ENCODE results near the gene VWC2. TPM values are rescaled to one million over a fixed set of nuclear protein-coding genes. Genes with fewer than 3 reads are reported as not detected.

VWC2 gene
- total and polyA plus RNA-seq, 10 of the 15 experiments (the other 5 are each of a cell fraction or from before 2014, with no cell fraction given), result 0.01 to 0.06 (median 0.03) TPM; not detected in 7

- no peak for TF ChIP-seq CTCF (IDR thresholded peaks at IDR 0.05 in 2 of 3, conservative IDR thresholded peaks at IDR 0.05 in 1 of 3; ENCODE audit: control insufficient read depth in 2 of 3, extremely low read depth in 1 of 3, insufficient read depth in 1 of 3, low read depth in 3 of 3, low read length in 3 of 3)
- no peak for TF ChIP-seq ZNF207 (IDR thresholded peaks at IDR 0.05; ENCODE audit: borderline replicate concordance)
- peak; percentile 55; the same call in 1 of the 3 replicates for TF ChIP-seq POU2F2 (IDR thresholded peaks at IDR 0.05; ENCODE audit: borderline replicate concordance, low read depth, low read length)
- TF ChIP-seq MEF2B (IDR thresholded peaks at IDR 0.05; ENCODE audit: partially characterized antibody, poor library complexity, severe bottlenecking), result peak; percentile 79
- no peak for TF ChIP-seq SMAD5 (IDR thresholded peaks at IDR 0.05; ENCODE audit: low read depth)
- no peak for TF ChIP-seq TAF1 (IDR thresholded peaks at IDR 0.05; ENCODE audit: borderline replicate concordance, low read depth, low read length)
- TF ChIP-seq ATF2 (IDR thresholded peaks at IDR 0.05; ENCODE audit: low read length), result peak; percentile 96
- peak in 1 of 2 experiments; percentile 75; a peak in 2 of 4 replicates for TF ChIP-seq ETV6 (conservative IDR thresholded peaks at IDR 0.05 in 1 of 2, IDR thresholded peaks at IDR 0.05 in 1 of 2; ENCODE audit: borderline replicate concordance in 1 of 2, low read depth in 1 of 2)
- TF ChIP-seq BHLHE40 (IDR thresholded peaks at IDR 0.05; ENCODE audit: borderline replicate concordance in 1 of 2, low read depth in 2 of 2, low read length in 1 of 2), result peak in 1 of 2 experiments; percentile 80; a peak in 2 of 4 replicates
- TF ChIP-seq CREB1 (IDR thresholded peaks at IDR 0.05; ENCODE audit: low read depth), result peak; percentile 61
- no peak for TF ChIP-seq SMAD1 (IDR thresholded peaks at IDR 0.05; ENCODE audit: low read depth, partially characterized antibody)
- TF ChIP-seq IKZF2 (IDR thresholded peaks at IDR 0.05), result peak; percentile 93
- TF ChIP-seq EGR1 (IDR thresholded peaks at IDR 0.05; ENCODE audit: borderline replicate concordance in 1 of 2, low read depth in 2 of 2, low read length in 2 of 2), result no peak
- TF ChIP-seq TCF12 (IDR thresholded peaks at IDR 0.05; ENCODE audit: low read depth, low read length), result peak; percentile 91
- no peak for TF ChIP-seq POLR2AphosphoS2 (IDR thresholded peaks at IDR 0.05; ENCODE audit: low read depth, low read length)
- no peak for TF ChIP-seq RBBP5 (conservative IDR thresholded peaks at IDR 0.05)
- peak; percentile 98 for TF ChIP-seq MEF2A (IDR thresholded peaks at IDR 0.05; ENCODE audit: insufficient read depth, low read depth, low read length)
- peak; percentile 80 for TF ChIP-seq BCL11A (IDR thresholded peaks at IDR 0.05; ENCODE audit: low read depth, low read length)
- TF ChIP-seq SRF (IDR thresholded peaks at IDR 0.05; ENCODE audit: low read depth in 2 of 2, low read length in 2 of 2), result no peak
- TF ChIP-seq MTA3 (IDR thresholded peaks at IDR 0.05; ENCODE audit: borderline replicate concordance, low read length), result peak; percentile 93
- TF ChIP-seq ZBED1 (IDR thresholded peaks at IDR 0.05; ENCODE audit: borderline replicate concordance), result peak; percentile 92; the same call in 1 of the 2 replicates
- peak; percentile 48; the same call in 1 of the 2 replicates for TF ChIP-seq MLLT1 (IDR thresholded peaks at IDR 0.05)
- no peak for TF ChIP-seq HDAC6 (IDR thresholded peaks at IDR 0.05; ENCODE audit: unreplicated experiment)
- no peak for TF ChIP-seq HSF1 (IDR thresholded peaks at IDR 0.05; ENCODE audit: low read depth, low read length)
- TF ChIP-seq CHD2 (IDR thresholded peaks at IDR 0.05; ENCODE audit: borderline replicate concordance, low read depth, low read length), result peak; percentile 57; the same call in 1 of the 2 replicates
Observed at GRCh38 chr7:49766966-49767365, 6.5 kb upstream of the VWC2 start (continued).
